GM21723 (cell line): ENCODE measurements around the gene APOBEC3F.

Experiments
- ATAC-seq: cut with Tn5 transposase; IDR thresholded peaks from one replicate; pipeline ENCODE4 v1.9.1; 2021; ENCODE audit warnings: mild to moderate bottlenecking, moderate library complexity; ENCODE audit not compliant: unreplicated experiment

Gene APOBEC3F

DNA sequence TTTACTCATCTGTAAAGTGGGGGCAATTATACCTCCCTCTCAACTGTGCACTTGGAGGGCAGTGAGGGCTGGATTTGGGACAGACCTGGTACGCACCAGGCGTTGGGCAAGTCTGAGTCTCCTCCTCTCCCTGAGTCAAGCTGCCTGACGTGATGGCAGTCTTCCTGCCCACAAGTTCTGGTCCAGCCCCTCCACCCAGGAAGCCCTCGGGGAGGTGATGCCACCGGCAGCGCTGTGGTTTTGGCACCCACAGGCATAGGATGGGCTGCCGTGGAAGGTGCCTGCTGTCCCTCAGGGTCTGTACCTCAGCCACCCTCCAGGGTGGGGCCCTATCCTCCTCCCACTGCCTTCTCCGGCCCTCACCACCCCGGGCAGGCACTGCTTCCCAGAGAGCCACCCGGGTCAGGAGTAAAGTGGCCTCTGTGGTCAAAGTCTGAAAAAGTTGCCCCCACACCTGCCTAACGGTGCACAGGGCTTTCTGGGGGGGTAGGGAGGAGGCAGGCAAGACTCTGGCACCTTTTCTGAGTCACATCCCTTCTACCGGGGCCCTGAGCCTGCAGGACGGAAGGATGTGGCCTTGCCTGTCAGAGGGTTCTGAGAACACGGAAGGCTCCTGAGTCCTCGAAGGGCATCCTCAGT is 49.9 kb downstream of the APOBEC3F start:
- ATAC-seq: no peak

DNA sequence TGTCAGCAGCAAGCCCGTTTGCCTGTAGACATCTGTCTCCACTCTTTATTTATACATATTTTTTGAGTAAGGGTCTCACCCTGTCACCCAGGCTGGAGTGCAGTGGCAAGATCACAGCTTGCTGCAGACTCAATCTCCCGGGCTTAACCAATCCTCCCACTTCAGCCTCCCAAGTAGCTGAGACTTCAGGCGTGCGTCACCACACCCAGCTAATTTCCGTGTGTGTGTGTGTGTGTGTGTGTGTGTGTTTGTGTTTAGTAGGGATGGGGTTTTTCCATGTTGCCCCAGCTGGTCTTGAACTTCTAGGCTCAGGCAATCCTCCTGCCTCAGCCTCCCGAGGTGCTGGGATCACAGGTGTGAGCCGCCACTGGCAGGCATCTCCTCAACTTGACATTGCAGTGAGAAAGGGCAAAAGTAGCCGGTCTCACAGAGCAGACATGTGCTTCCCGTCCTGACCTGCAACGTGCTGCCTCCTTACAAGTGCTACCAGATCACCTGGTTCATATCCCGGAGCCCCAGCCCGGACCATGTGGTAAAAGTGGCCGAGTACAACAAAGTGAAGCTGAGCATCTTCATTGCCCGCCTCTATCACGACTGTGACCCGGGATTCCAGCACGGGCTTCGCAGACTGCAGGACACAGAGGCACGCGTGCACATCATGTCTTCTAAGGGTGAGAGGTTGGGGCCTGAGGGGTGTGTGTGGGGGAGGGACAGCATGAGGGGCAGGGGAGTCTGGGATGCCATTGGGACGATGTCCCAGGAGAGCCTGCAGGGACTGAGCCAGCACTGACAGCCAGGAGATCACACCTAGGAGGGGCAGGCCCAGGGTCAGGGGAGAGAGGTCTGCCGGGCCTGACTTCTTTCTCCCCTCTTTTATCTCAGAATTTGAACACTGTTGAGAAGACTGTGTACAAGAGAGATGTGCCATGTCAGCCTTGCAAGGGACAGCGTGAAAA is 50.7 kb downstream of the APOBEC3F start:
- no peak for ATAC-seq

DNA sequence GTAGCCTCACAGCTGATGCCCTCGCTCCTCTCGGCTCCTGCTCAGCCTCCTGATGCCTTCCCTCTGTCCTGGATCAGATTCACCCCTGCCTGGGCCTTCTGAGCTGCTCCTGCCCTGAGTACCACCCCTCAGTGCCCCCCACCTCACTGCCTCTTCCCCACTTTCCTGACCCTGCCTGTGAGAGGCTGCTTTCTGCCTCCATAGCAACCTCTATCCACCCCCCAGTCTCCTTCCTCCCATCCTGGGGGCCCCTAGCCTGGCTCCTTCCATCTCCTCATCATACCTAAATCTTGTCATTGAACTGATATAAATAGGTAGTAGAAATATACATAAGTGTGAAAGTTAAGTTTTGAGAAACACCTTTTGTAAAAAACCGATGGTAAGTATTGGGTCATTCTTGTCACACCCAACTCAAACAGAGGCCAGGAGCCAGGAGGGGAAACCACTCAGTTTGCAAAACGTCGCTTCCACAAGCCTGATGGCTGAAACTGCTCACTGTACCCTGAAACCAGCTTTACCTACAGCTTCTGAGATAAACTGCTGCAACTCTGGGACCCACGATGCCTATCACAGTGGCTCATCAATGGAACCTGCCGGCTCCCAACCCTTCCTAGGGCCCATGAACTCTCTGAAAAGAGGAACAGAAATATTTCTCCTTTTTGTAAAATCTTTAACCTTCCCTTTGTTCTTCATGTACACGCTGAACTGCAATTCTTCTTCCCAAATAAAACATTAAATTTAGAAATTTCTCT is 51.6 kb downstream of the APOBEC3F start:
- no peak for ATAC-seq

DNA sequence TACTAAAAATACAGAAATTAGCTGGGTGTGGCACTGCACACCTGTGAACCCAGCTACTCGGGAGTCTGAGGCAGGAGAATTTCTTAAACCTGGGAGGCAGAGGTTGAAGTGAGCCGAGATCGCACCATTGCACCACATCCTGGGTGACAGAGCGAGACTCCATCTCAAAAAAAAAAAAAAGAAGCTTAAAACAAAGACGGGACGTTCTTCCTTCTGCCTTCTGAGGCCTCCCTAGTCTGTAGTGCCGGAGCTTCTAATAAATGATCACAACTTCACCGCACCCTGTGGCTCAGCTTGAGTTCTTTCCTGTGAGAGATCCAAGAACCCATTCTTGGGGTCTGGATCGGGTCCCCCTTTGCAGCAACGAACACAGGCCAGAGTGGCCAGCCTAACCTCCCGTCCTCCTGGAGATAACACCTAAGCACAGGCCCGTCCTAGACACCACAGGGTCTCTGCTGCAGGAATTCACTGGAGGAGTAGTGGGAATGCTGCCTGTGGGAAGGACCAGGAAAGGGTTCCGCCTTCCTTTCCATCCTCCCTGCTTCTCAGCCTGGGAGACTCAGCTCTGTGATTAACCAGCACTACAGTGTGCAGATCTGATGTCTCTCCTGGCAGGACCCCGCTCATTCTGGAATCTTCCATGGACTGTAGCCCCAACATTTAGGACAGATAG is 54.2 kb downstream of the APOBEC3F start:
- ATAC-seq: no peak

DNA sequence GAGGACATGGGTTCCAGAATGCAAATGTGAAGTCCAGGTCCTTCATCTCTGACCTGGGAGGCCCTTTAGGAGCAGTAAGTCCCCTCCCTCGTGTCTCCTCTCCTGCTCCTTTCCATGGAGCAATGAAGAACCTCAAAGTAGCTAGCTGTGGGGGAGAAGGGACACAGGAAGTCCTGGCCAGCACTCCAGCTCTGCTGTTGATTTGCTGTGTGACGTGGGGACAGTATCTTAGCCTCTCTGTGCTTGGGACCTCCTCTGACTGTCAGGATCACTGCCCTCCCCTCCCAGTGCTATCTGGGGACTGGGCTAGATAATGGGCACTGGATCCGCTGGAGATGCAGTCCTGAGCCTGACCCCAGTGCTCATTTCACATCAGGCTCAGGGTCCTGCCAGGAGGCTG is 55.3 kb downstream of the APOBEC3F start:
- no peak for ATAC-seq

DNA sequence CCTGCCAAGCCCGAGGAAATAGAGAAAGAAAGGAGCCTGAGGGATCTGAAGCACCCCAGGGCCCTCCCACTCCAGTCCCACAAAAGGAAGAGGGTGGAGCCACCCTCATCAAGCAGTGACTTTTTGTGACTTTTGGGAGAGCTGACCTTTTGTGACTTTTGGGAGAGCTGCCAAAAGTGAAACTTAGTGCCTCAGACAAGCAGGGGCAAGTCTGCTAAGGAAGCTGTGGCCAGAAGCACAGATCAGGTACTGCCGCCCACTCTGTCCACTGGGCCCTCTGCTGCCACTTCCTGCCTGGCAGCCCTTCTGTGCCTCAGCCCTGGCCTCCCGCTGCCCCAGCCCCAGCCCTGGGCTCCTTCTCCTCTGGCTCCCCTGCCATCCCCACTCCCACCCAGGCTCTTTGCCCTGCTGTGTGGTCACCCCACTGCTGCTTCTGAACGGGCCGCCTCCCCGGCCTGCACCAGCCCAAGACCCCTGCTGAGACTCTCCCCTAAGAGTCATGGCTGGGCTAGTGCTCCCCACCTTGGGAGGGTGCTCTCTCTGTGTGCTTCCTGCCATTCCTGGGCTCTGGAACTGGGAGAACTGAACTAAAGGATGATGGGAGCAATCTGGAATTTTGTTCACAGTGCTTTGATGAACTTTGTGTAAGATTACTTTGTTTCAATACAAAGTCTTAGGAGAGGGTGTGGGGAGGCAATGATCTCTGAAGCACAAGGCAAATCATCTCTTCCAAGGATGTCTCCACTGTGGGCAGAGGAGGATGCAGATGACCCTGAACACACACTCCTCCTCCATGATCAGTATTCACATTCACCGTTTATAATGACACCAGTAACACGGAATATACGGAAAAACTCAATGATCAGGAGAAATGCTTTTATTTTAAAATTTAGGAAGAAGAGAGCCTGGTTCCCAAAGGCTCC is 56.7 kb downstream of the APOBEC3F start, which contains the start of gene APOBEC3H:
Gene APOBEC3H, plus strand, starts transcription at position 147 of the 923 bp plus-strand sequence. CDS start 3,035 bp downstream, outside the sequence.
- no peak for ATAC-seq

DNA sequence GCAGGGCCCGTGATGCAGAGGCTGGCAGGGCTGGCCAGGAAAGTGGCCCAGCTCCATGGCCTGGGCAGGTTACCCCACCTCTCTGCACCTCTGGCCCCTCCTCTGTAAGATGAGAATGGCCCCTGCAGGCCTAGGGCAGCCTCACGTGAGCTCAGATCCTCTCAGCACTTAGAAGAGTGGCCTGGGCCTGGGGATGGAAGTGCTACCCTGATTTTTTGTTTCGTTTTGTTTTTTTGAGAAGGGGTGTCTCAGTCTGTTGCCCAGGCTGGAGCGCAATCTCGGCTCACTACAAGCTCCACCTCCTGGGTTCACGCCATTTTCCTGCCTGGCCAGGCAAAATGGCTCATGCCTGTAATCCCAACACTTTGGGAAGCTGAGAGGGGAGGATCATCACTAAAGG is 57.4 kb downstream of the APOBEC3F start:
- ATAC-seq: no peak

DNA sequence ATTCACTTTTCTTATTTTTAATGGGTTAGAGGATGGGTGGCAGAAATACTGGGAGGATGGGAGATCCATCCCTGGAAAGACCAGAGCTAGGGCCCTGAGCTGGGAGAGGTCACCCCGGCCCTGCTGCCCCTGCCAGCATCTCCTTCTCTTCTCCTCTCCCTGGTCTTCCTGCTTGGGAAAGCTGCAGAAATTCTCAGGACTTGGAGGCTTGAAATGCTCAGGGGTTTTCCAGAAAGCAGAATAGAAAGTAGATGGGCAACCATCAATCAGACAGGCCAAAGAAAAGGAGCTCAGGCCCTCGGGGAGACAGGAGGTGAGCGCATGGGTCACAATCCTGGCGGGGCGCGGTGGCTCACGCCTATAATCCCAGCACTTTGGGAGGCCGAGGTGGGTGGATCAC is 57.9 kb downstream of the APOBEC3F start:
- no peak for ATAC-seq

DNA sequence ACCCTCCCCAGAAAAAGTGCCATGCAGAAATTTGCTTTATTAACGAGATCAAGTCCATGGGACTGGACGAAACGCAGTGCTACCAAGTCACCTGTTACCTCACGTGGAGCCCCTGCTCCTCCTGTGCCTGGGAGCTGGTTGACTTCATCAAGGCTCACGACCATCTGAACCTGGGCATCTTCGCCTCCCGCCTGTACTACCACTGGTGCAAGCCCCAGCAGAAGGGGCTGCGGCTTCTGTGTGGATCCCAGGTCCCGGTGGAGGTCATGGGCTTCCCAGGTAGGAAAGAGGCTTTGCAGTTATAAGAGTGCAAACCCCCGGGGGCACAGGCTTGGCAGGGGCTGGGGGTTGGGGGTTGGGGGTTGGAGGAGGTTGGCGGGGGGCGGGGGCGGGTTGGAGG is 60.6 kb downstream of the APOBEC3F start:
- no peak for ATAC-seq

DNA sequence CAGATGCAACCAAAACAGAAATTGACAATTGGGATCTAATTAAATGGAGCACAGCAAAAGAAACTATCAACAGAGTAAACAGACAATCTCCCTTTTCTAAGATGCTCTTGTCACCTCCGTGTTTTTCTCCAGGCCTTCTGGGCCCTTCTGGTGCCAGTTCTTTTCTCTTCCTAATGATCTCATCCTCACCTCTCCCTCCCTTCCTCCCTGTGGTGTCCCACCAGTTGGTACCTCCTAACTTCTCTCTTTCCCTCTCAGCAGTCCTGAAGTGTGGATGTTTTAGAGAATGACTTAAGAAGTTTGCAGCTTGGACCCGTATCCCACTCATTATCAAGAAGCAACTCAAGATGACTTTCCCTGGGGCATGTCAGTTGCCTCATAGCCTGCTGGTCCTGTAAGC is 62.8 kb downstream of the APOBEC3F start:
- no peak for ATAC-seq
